HG03354 (cell line): Measurements from ENCODE around the gene NOL12.

Experiments
- ATAC-seq: cut with Tn5 transposase; IDR thresholded peaks from one replicate; pipeline ENCODE4 v1.9.1; 2021; ENCODE audit warnings: mild to moderate bottlenecking; ENCODE audit not compliant: unreplicated experiment, poor library complexity, severe bottlenecking

NOL12 gene

GRCh38 chr22:37658133-37659065, 27.7 kb upstream of the NOL12 start, which contains the start of gene PDXP:
PDXP (plus strand) TSS chr22:37658723; CDS start chr22:37658783, 60 bp downstream.
- peak; percentile 91 for ATAC-seq

- ATAC-seq, result peak; percentile 3
Observed at GRCh38 chr22:37659066-37659896, 26.9 kb upstream of the NOL12 start.

GRCh38 chr22:37659897-37660708, 26.0 kb upstream of the NOL12 start:
- no peak for ATAC-seq

DNA sequence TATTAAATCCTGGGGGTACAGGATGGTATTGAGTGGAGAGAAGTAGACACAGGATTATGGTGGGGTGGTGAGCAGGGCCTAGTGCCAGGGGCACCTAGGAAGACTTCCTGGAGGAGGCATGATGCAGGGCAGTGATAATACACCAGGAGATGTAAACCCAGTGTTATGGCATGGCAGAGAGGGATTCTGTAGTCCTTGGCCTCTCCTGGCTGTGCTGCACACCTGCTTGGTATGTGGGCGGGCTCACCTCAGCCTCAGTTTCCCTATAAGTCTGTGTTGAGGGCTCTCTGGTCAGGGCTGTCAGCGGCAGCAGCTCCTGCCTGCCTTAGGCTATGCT, 25.5 kb upstream of the NOL12 start:
- ATAC-seq, result no peak

DNA sequence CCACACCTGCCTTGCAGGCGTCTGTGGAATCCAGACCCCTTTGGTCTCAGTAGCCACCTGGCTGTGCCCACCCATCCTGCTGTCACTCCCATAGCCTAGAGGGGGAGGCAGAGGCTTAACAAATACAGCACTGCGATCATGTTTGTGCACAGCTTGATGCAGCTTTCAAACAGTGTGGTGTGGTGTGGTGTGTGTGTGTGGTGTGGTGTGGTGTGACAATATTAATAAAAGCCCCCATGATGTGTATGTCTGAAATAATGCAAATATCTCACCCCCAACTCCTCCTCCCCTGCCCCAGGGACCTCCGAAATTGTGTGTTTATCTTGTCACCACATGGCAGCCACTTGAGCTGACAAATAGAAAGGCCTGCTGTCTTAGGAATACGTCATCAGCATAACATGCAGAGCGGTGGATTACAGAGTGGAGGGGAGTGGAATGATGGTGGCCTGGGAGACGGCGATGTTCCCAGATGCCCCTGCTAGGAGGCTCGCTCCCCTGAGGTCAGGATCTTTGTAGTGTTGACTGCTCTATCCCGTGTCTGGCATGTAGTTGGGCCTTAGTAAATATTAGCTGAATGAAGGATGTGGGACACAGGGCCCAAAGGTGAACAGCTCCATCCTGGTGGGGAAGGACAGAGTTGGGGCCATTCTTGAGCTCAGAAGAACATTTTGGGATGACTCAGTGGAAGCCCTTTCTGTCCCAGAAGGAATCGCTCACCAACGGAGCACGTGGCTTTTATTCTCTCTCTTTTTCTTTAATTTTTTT, 24.8 kb upstream of the NOL12 start:
- no peak for ATAC-seq

GRCh38 chr22:37662039-37662438, 24.1 kb upstream of the NOL12 start:
- ATAC-seq, result no peak

DNA sequence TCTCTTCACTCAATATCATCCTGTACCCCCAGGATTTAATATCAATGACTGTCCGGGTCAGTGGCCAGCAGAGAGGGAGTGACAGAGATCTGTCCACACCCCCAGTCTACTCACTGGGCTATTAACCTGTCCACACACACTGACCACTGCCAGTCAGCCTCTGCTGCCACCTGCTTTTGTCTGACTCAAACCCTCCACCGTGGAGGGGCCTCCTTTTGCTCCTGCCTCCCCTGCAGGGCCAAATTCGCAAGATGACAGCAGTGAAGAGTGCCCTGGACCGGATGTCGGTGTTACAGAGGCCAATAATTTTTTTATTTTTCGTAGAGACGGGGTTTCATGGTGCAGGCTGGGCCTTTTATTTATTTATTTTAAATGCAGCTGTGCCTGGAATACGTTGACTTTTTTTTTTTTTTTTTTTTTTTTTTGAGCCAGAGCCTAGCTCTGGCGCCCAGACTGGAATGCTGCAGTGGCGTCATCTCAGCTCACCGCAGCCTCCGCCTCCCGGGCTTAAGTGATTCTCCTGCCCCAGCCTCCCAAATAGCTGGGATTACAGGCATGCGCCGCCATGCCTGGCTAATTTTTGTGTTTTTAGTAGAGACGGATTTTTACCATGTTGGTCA, 22.5 kb upstream of the NOL12 start:
- ATAC-seq, result no peak

- ATAC-seq, result no peak
Observed at GRCh38 chr22:37664249-37665101, 21.7 kb upstream of the NOL12 start.

- ATAC-seq, result no peak
Observed at GRCh38 chr22:37665487-37665886, 20.7 kb upstream of the NOL12 start.

DNA sequence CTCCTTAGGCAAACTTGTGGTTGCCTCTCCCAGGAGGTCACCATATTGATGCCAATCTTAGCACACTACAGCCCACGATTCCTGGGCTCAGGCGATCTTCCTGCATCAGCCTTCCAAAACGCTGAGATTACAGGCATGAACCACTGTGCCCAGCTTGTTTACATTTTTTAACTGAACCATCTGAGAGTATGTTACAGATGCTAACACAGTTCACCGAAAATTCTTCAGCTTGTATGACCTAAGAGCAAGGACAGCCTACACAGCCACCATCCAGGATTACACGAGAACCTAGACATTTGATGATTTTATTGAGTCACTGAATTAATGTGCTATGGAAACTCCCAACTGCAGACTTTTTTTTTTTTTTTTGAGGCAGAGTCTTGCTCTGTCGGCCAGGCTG, 16.6 kb upstream of the NOL12 start:
- ATAC-seq, result no peak

DNA sequence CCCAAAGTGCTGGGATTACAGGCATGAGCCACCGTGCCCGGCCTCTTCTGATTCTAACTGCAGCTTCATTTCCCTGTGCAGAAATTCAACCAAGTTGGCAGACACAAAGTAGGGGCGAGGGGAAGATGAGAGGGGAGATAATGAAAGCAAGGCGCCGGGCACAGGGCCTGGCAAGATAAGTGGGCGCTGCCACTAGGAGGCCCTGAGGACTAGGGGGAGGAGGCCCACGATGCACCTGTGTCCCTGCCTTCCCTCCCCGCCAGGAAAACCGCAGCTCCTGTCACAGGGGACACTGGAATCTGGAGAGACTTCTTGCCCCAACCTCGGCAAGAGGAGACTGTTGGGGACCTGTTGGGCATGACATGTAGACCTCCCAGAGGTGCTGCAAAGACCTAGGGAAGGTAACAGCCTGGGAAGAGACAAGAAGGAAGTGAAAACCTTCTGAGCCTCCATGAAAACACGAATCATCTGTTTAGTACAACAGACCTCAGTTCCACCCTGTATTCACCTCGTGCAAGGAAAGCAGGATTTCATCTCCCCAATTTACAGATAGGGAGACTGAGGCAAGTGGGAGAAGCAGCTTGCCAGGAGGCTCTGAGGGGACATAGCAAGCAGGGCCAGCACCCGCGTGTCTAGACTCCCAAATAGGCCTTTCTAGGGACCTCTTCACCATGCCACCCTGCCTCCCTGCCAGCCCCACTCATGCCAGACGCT, 13.8 kb upstream of the NOL12 start:
- no peak for ATAC-seq

- no peak for ATAC-seq
Observed at GRCh38 chr22:37672920-37673455, 13.2 kb upstream of the NOL12 start.

- ATAC-seq, result no peak
Observed at GRCh38 chr22:37674248-37674647, 11.9 kb upstream of the NOL12 start.

GRCh38 chr22:37674951-37675929, 10.9 kb upstream of the NOL12 start, which contains the start of gene LGALS1:
LGALS1 (plus strand) TSS chr22:37675636; CDS start chr22:37675703, 67 bp downstream.
- ATAC-seq, result peak; percentile 40

- ATAC-seq, result no peak
Observed at GRCh38 chr22:37675930-37676735, 10.0 kb upstream of the NOL12 start.
